ENCODE measurements around the gene ACE. TPM values are rescaled to one million over a fixed set of nuclear protein-coding genes. Genes with fewer than 3 reads are reported as not detected.
A peak's percentile ranks its signal among the peaks of the same experiment; 100 is the strongest.

ACE gene
- polyA plus RNA-seq, 1 experiment, result 3.1 TPM

GRCh38 chr17:63444457-63444856, 32.4 kb upstream of the ACE start:
- POLR2A ChIA-PET, result no interaction called here
- DNase-seq (ENCODE audit: low read depth), result no peak
- TF ChIP-seq CTCF (IDR thresholded peaks at IDR 0.05; ENCODE audit: insufficient read depth, low read depth, low read length), result no peak

GRCh38 chr17:63445065-63445464, 31.8 kb upstream of the ACE start:
- ChIA-PET POLR2A (interaction anchor here (0.6 kb wide), 1 partner anchor 23 kb away, joined by 22 read pairs; no protein-coding TSS in a partner anchor), CTCF (interaction anchor here (0.6 to 6.6 kb wide), 7 partner anchors 9 to 166 kb away, joined by 3 to 27 read pairs (median 8); no protein-coding TSS in a partner anchor)
- DNase-seq (ENCODE audit: low read depth), result no peak
- no peaks in the 10 kb centered on the region for H3K36me3 ChIP-seq (ENCODE audit: control insufficient read depth, insufficient read depth, low read length)
- H3K4me3 ChIP-seq (ENCODE audit: low read depth, low read length), result no peak overlapping the region
- no peaks in the 10 kb centered on the region for H3K27me3 ChIP-seq (ENCODE audit: control insufficient read depth, insufficient read depth, low read length)
- TF ChIP-seq CTCF (IDR thresholded peaks at IDR 0.05; ENCODE audit: insufficient read depth, low read depth, low read length), result no peak

More at GRCh38 chr17:63444457-63444856, 32.4 kb upstream of the ACE start:
- no peaks in the 10 kb centered on the region for H3K27me3 ChIP-seq (ENCODE audit: control insufficient read depth, insufficient read depth, low read length)
- no peaks in the 10 kb centered on the region for H3K36me3 ChIP-seq (ENCODE audit: control insufficient read depth, insufficient read depth, low read length)
- CTCF ChIA-PET, result interaction anchor here (1.5 to 6.6 kb wide), 5 partner anchors 9 to 35 kb away, joined by 6 to 27 read pairs (median 12); no protein-coding TSS in a partner anchor
- H3K4me3 ChIP-seq (ENCODE audit: low read depth, low read length), result no peak overlapping the region

- ChIA-PET POLR2A (interaction anchor here (0.6 kb wide), 2 partner anchors 15 to 22 kb away, joined by 3 to 22 read pairs; no protein-coding TSS in a partner anchor), CTCF (interaction anchor here (0.6 to 6.6 kb wide), 5 partner anchors 8 to 166 kb away, joined by 3 to 27 read pairs (median 12); no protein-coding TSS in a partner anchor)
- Histone ChIP-seq H3K4me3 (ENCODE audit: low read depth, low read length) (peak overlapping the region; percentile 45), H3K27me3 (ENCODE audit: control insufficient read depth, insufficient read depth, low read length) (no peaks in the 10 kb centered on the region), H3K36me3 (ENCODE audit: control insufficient read depth, insufficient read depth, low read length) (no peaks in the 10 kb centered on the region)
- TF ChIP-seq CTCF (IDR thresholded peaks at IDR 0.05; ENCODE audit: insufficient read depth, low read depth, low read length), result no peak
- DNase-seq (ENCODE audit: low read depth), result no peak
These were observed 31.3 kb upstream of the ACE start for GRCh38 chr17:63445571-63445953.

GRCh38 chr17:63445954-63446752, 30.7 kb upstream of the ACE start, which contains the start of gene CYB561:
CYB561 (minus strand) TSS chr17:63446306; CDS start chr17:63437547, 8,759 bp downstream.
- TF ChIP-seq CTCF (IDR thresholded peaks at IDR 0.05; ENCODE audit: insufficient read depth, low read depth, low read length), result peak; percentile 17; the same call in 1 of the 2 replicates
- no peaks in the 10 kb centered on the region for H3K27me3 ChIP-seq (ENCODE audit: control insufficient read depth, insufficient read depth, low read length)
- ChIA-PET POLR2A (interaction anchor here (0.6 kb wide), 1 partner anchor 14 kb away, joined by 3 read pairs; no protein-coding TSS in a partner anchor), CTCF (interaction anchor here (6.6 kb wide), 1 partner anchor 33 kb away, joined by 27 read pairs; no protein-coding TSS in a partner anchor)
- H3K36me3 ChIP-seq (ENCODE audit: control insufficient read depth, insufficient read depth, low read length), result no peaks in the 10 kb centered on the region
- H3K4me3 ChIP-seq (ENCODE audit: low read depth, low read length), result peak within 1 kb of the TSS; percentile 45
- no peak for DNase-seq (ENCODE audit: low read depth)

Data from BJ (cell line).